ENCODE measurements around the gene COL6A1.
"Not testable (repeated sequence)": the region's sequence is repeated elsewhere in the genome, so short reads cannot be mapped to it uniquely, and the experiment has no call there.

Gene COL6A1

DNA sequence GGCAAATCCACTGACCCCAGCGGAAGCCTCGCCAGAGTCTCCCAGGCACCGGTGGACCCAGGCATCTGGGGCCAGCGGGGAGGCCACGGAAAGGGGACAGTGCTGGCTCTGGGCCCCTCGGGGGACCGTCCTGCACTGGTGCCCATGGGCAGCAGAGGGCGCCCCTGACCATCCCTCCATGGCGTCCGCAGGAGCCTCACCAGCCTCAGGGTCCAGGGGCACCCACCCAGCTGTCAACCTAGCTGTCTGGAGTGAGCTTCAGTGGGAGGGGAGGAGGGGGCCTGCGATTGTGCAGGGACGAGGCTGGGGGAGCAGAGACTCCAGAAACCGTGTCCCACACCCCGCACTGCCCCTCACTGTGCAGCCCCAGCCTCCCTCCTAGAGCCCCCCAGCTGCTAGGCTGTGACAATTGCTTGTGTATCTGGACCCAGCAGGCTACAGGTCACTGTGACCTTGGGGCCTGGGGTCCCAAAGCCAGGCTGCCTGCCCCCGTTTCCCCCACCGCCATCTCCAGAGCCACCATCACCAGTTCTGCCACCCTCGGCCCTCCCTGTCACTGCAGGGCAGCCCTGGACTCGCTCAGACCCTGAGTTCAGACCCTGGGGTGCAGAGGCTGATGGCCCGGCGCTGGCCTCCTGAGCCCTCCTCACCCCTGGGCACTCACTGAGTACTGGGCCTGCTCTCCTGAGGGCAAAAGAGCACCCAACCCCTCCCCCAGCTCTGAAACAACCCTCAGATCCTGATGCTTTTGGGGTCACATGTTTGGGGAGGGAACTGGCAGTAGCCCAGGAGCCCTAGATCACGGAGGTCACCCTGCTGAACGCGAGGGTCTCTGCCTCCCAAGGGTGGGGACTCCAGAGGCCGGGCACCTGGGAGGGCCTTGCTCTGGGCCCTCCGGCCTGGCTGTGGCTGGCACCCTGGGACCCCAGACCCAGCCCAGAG, 10.6 kb upstream of the COL6A1 start:
- H3K4me1 Mint-ChIP-seq (ENCODE audit: low read depth): peaks cover 2% of the 10 kb centered on the region
- no peaks in the 10 kb centered on the region for H3K36me3 Mint-ChIP-seq (ENCODE audit: low read depth)

DNA sequence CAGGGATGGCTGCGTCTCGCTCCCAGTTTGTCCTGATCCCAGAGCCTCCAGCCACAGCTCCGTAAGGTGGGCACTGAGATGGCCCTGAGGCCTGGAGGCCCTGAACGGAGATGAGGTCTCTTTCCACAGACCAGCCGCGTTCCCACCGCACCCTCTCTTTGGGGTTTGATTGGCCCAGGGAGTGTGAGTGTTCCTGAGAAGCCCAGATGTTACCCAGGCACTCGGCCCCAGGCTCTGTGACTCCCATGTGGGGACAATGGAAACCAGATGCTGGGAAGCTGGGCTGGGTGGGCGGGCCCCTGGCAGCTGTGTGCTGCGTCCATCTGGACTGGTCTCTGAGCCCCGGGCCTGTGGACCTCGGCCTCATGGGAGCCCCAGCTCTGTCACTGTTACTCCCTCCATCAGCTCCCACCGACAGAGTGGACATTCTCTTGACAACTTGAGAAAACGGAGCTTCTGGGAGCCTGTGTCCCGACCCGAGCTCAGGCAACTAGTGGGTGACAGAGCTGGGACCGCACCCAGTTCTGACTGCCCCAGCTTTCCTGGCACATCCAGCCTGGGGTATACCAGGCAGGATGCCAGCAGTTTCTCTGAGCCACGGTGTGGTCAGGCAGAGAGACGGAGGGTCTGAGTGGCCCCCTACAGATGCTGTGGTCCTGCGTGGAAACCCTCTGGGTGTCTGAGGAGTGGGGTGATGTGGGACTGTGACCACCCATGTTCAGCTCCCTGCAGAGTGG, 9.8 kb upstream of the COL6A1 start:
- Mint-ChIP-seq H3K4me1 (ENCODE audit: low read depth) (peaks cover 3% of the 10 kb centered on the region), H3K9me3 (no peaks in the 10 kb centered on the region), H3K4me3 (no peak overlapping the region), H3K27ac (no peak overlapping the region), H3K27me3 (ENCODE audit: low read depth) (peaks cover 30% of the 10 kb centered on the region), H3K36me3 (ENCODE audit: low read depth) (no peaks in the 10 kb centered on the region)

More for the DNA sequence above, 10.6 kb upstream of the COL6A1 start:
- peaks cover 23% of the 10 kb centered on the region for H3K27me3 Mint-ChIP-seq (ENCODE audit: low read depth)
- H3K9me3 Mint-ChIP-seq: no peaks in the 10 kb centered on the region
- no peak overlapping the region for H3K4me3 Mint-ChIP-seq
- H3K27ac Mint-ChIP-seq: no peak overlapping the region

DNA sequence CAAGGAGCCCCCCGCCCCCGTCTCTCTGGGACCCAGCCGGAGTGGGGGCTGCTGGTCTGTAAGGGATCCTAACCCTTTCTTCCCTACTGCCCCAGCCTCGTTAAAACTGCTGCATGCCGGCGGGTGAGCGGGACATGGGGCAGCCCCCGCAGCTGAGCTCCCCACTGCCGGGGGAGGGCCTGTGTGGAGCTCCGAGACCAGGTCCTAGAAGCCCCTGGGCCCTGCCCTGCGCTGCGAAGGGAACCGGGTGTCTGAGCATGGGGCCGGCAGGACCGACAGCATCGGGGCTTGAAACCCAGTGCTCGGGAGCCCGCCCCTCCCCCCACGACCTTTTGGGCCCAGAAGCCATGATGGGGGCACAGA, 9.2 kb upstream of the COL6A1 start:
- Mint-ChIP-seq H3K36me3 (ENCODE audit: low read depth) (no peaks in the 10 kb centered on the region), H3K27ac (no peak overlapping the region), H3K4me1 (ENCODE audit: low read depth) (peaks cover 3% of the 10 kb centered on the region), H3K9me3 (no peaks in the 10 kb centered on the region), H3K27me3 (ENCODE audit: low read depth) (peaks cover 30% of the 10 kb centered on the region), H3K4me3 (no peak overlapping the region)

DNA sequence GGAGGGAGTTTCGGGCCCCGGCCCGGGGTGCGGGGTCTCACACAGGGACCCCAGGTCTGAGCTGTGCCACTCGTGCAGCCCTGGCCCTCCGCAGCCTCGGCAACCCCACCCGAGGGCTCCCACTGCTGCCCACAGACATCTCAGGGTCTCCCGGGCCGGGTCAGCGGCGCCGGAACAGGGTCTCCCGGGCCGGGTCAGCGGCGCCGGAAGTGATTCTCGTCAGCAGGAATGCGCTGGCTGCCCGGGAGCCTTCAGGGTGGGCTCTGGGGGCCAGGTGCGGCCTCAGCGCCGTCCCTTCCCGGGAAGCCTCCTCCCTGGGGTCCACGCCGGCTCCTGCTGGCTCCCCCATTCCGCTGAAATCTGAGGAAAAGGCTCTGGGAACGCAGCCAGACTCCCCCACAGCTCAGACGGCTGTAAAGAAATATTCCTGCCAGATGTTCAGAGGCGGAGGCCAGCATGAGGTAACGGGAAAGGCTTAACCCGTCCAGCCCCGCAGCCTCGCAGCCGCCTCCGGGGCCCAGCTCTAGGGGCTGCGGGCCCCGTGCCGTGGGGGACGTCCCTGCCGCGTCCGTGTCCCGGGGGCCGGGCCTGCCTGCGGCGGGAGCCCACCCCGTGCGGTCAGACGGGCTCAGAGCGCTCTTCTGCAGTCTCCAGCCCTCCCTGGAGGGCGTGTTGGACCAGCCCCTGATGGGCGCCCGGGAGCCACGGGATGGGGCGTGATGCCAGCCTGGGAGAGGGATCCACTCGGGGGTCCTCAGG, 8.7 kb upstream of the COL6A1 start:
- Mint-ChIP-seq H3K9me3 (no peaks in the 10 kb centered on the region), H3K36me3 (ENCODE audit: low read depth) (no peaks in the 10 kb centered on the region), H3K4me3 (peak overlapping the region; percentile 80)

DNA sequence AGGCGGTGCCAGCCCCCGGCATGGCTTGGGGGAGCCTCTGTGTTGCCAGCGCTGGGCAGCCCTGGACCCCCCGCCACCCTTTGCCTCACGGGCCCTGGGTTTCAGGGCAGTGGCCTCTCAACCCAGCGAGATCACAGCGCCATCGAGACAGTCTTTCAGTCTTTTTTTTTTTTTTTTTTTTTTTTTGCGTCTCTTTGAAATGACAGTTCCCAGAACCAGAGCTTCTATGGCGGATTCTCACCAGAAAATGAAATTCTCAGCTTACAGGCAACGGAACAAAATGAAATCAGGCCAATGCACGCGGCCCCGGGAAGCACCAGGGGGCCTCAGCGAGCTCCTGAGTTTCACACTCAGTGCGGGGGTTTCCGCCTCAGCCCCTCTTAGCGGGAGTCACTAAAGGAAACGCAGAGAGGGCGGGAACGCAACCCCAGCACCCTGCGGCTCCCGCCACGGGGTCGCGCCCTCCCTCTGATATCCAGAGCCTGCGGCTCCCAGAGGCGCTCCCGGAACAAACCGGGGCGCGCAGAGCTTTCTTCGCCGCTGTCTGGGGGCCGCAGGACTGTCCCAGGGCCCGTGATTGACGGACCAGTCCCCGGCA, 8.0 kb upstream of the COL6A1 start:
- peaks cover 3% of the 10 kb centered on the region for H3K4me1 Mint-ChIP-seq (ENCODE audit: low read depth)
- no peaks in the 10 kb centered on the region for H3K36me3 Mint-ChIP-seq (ENCODE audit: low read depth)
- H3K4me3 Mint-ChIP-seq: peak overlapping the region; percentile 80
- H3K9me3 Mint-ChIP-seq: no peaks in the 10 kb centered on the region
- peaks cover 35% of the 10 kb centered on the region for H3K27me3 Mint-ChIP-seq (ENCODE audit: low read depth)
- H3K27ac Mint-ChIP-seq: peak overlapping the region; percentile 57

More for the DNA sequence above, 8.7 kb upstream of the COL6A1 start:
- H3K4me1 Mint-ChIP-seq (ENCODE audit: low read depth): peaks cover 3% of the 10 kb centered on the region
- no peak overlapping the region for H3K27ac Mint-ChIP-seq
- H3K27me3 Mint-ChIP-seq (ENCODE audit: low read depth): peaks cover 30% of the 10 kb centered on the region

DNA sequence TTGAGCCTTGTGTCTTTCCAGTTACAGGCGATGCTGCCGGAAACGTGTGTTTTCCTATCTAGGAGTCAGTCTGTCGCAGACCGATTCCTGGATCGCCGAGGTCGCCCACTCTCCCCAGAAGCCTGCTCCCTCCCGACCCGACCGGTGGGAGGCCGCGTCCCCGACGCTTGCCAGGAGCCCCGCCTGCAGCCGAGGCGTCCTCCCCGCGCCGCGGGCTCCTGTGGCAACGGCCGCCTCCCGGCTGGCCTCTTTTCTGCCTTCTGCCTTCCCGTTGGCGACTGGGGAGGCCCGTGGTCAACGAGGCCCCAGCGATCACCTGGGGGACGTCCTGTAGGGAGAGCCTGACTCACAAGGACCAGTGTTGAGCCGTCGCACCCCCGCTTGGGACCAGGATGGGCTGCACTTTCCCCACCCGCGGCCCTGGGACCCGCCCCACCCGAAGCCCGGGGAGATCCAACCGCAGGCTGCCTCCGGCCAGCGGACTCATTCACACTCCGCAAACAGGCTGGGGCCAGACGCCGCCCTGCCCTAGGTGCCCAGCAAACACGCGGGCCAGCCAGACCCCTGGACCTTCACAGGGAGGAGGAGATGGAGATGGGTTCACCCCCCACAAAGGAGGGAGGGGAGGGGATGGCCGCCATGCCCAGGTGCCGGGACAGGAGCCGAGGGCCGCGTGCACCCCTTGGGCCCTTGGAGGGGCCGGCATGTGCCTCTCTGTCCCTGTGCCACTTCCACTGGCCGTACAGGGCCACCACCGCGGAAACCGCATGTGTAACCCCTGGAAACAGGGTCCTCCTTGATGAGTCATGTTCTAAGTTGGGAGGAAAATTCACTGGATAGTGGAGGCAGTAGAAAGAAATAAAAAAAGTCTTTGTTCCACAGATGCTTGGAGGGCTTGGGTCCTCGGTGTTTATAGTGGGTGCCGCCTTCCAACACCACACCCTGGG, 7.2 kb upstream of the COL6A1 start:
- peaks cover 3% of the 10 kb centered on the region for H3K4me1 Mint-ChIP-seq (ENCODE audit: low read depth)
- peaks cover 36% of the 10 kb centered on the region for H3K27me3 Mint-ChIP-seq (ENCODE audit: low read depth)
- H3K9me3 Mint-ChIP-seq: no peaks in the 10 kb centered on the region
- H3K4me3 Mint-ChIP-seq: peak overlapping the region; percentile 80
- H3K36me3 Mint-ChIP-seq (ENCODE audit: low read depth): no peaks in the 10 kb centered on the region
- H3K27ac Mint-ChIP-seq: no peak overlapping the region

DNA sequence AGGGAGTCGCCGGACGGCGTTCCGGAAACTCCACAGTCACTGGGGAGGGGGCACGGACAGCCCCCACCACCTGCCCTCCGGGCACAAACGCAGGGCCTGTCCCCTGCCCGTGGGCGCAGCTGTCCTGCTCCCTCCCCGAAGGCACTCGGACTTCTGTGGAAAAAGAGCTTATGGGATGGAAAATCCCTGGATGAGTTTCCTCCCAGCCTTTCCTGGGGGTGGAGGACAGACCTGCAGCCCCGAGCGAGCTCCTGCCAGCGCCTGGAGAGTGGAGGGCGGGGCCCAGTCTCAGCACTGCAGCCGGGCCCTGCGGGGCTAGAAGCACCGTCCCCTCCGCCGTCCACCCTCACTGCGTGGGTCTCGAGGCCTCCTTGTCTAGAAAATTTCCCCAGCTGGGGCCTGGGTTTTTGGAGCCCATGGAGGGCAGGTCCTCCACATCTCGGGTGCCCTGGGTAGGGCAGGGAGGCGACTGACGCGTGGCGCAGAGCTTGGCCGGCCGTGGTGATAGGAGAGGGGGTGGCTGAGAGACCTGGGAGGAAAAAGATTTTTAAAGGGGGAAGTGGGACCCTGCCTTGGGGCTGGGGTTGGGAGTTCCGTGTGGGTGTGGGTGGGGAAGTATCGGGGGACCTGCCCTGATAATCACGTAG, 6.4 kb upstream of the COL6A1 start:
- no peak overlapping the region for H3K27ac Mint-ChIP-seq
- H3K36me3 Mint-ChIP-seq (ENCODE audit: low read depth): no peaks in the 10 kb centered on the region
- peaks cover 7% of the 10 kb centered on the region for H3K4me1 Mint-ChIP-seq (ENCODE audit: low read depth)
- H3K4me3 Mint-ChIP-seq: no peak overlapping the region
- H3K27me3 Mint-ChIP-seq (ENCODE audit: low read depth): peaks cover 42% of the 10 kb centered on the region
- no peaks in the 10 kb centered on the region for H3K9me3 Mint-ChIP-seq

DNA sequence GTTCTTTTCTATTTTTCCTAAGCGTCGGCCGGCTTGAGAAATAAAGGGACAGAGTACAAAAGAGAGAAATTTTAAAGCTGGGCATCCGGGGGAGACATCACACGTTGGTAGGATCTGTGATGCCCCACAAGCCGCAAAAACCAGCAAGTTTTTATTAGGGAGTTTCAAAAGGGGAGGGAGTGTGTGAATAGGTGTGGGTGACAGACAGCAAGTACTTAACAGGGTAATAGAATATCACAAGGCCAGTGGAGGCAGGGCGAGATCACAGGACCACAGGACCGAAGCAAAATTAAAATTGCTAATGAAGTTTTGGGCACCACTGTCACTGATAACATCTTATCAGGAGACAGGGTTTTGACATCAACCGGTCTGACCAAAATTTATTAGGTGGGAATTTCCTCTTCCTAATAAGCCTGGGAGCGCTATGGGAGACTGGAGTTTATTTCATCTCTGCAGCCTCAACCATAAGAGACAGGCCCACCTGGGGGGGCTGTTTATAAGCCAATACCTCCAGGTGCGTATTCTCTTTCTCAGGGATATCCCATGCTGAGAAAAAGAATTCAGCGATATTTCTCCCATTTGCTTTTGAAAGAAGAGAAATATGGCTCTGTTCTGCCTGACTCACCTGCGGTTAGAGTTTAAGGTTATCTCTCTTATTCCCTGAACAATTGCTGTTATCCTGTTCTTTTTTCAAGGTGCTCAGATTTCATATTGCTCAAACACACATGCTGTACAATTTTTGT, 5.7 kb upstream of the COL6A1 start:
- H3K4me1 Mint-ChIP-seq (ENCODE audit: low read depth); H3K9me3 Mint-ChIP-seq; H3K4me3 Mint-ChIP-seq; H3K27ac Mint-ChIP-seq; H3K36me3 Mint-ChIP-seq (ENCODE audit: low read depth): not testable (repeated sequence)
- peaks cover 42% of the 10 kb centered on the region for H3K27me3 Mint-ChIP-seq (ENCODE audit: low read depth)

DNA sequence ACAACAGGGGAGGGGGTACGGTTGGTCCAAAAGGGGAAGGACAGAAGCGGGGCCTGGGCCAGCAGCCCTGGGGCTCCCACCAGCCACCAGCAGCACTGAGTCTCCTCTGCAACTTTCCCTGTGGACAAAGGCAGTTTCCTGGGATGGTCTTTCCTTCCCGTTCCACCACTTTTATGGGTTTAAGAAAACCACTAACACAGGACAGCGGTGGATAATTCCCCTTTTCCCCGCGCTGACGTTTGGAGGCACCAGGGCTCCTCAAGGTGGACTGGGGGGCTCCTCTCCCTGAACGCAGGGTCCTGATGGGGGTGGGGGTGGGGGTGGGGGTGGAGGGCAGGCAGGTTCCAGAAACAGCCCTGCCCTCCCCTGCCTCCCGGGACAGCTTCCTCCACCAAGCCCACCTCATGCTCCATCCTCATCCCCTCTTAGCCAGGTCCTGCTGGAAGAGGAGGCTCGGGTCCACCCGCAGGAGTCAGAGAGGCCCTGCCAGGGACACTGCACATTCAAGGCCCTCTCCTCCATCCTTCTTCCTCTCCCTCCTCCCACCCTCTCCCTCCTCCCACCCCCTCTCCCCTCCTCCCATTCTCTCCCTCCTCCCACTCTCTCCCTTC, 4.8 kb upstream of the COL6A1 start:
- no peaks in the 10 kb centered on the region for H3K36me3 Mint-ChIP-seq (ENCODE audit: low read depth)
- H3K27ac Mint-ChIP-seq: no peak overlapping the region
- no peak overlapping the region for H3K4me3 Mint-ChIP-seq
- H3K9me3 Mint-ChIP-seq: no peaks in the 10 kb centered on the region
- H3K4me1 Mint-ChIP-seq (ENCODE audit: low read depth): peaks cover 7% of the 10 kb centered on the region
- peaks cover 42% of the 10 kb centered on the region for H3K27me3 Mint-ChIP-seq (ENCODE audit: low read depth)

DNA sequence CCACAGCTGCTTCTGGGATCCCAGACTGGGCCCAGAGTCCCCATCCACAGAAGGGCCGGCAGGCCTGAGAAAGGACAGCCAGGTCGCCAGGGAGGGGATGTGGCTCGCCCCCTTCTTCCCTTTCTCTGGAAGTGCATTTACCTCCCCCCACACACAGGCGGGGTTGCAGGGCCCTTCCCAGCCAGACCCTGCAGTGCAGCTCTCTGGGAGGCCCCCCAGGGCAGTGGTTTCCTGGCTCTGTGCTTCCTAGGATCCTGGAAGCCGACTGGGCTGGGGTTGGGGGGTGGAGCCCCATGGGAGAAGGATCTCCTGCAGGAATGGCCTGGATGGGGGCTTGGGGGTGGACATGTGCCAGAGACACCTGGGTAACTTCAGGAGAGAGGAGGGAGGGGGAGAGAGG, 4.2 kb upstream of the COL6A1 start:
- H3K9me3 Mint-ChIP-seq: no peaks in the 10 kb centered on the region
- H3K4me3 Mint-ChIP-seq: no peak overlapping the region
- H3K36me3 Mint-ChIP-seq (ENCODE audit: low read depth): no peaks in the 10 kb centered on the region
- no peak overlapping the region for H3K27ac Mint-ChIP-seq
- peaks cover 7% of the 10 kb centered on the region for H3K4me1 Mint-ChIP-seq (ENCODE audit: low read depth)
- peaks cover 43% of the 10 kb centered on the region for H3K27me3 Mint-ChIP-seq (ENCODE audit: low read depth)

DNA sequence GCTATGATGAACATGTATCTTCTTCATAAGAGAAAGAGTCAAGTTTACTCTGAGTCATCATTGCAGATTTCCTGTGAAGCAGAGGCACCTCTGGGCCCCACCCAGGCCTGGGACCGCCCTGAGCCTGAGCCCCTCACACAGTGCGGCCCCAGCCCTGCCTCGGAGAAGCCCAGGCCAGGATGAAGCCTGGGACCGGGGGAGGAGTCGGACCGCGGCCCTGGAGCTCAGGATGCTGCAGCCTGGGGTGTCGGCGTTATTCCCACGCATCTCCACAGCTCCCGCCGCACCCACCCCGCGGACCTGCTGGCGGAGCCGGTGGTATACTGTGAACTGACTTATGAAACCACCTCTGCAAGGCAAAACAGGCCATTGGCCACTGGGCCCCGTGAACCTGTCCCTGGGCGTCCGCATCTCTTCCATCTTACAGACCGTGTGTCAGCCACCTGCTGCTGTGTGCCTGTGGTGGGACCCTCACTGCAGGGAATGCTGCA, 2.4 kb upstream of the COL6A1 start:
- peaks cover 37% of the 10 kb centered on the region for H3K27me3 Mint-ChIP-seq (ENCODE audit: low read depth)

DNA sequence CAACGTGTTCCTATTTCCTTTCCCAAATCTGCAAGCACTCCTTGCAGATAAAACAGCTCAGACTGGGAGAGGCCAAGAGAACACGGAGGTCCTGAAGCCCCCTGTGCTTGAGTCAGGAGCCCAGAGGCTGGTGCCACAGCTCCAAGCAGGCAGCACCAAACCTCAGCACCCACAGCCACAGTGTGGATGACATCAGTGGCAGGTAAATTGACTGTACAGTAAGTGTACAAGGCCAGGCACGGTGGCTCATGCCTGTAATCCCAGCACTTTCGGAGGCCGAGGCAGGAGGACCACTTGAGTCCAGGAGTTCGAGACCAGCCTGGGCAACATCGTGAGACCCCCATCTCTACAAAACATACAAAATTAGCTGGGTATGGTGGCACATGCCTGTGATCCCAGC, 1.9 kb upstream of the COL6A1 start:
- H3K4me3 Mint-ChIP-seq: no peak overlapping the region
- no peaks in the 10 kb centered on the region for H3K36me3 Mint-ChIP-seq (ENCODE audit: low read depth)
- H3K27me3 Mint-ChIP-seq (ENCODE audit: low read depth): peaks cover 34% of the 10 kb centered on the region
- no peaks in the 10 kb centered on the region for H3K9me3 Mint-ChIP-seq
- H3K27ac Mint-ChIP-seq: no peak overlapping the region
- peaks cover 5% of the 10 kb centered on the region for H3K4me1 Mint-ChIP-seq (ENCODE audit: low read depth)

More for the DNA sequence above, 2.4 kb upstream of the COL6A1 start:
- Mint-ChIP-seq H3K27ac (no peak overlapping the region), H3K4me3 (no peak overlapping the region), H3K36me3 (ENCODE audit: low read depth) (no peaks in the 10 kb centered on the region), H3K9me3 (no peaks in the 10 kb centered on the region), H3K4me1 (ENCODE audit: low read depth) (peaks cover 5% of the 10 kb centered on the region)

Measured in T-helper 1 cell treated with Interleukin-12 subunit alpha and Interleukin-12 subunit beta and Interleukin-4 antibody, amounts not matched to agents 30 μg/mL and 1 μg/mL, for 36 hours (primary cell).